Activated T-helper 1 cell treated with anti-CD3 and anti-CD28 coated beads, Interleukin-12 subunit alpha, Interleukin-12 subunit beta, Interleukin-2, Interleukin-4 antibody, amounts not matched to agents 30 ng/mL and 10 ng/mL and 1 ng/mL, durations not matched to agents 14 hours and 24 hours and 36 hours (primary cell): ENCODE data around the gene NBPF19. TPM values are rescaled to one million over a fixed set of nuclear protein-coding genes. Genes with fewer than 3 reads are reported as not detected.
"Not testable (repeated sequence)": the region's sequence is repeated elsewhere in the genome, so short reads cannot be mapped to it uniquely, and the experiment has no call there.

Experiments used
- DNase-seq: peaks from one replicate; pipeline ENCODE4 v3.0.0; 2021; ENCODE audit warnings: low spot score
- H3K27ac Mint-ChIP-seq: one replicate; pipeline ENCODE4 v1.8.0; 2021; ENCODE audit warnings: mild to moderate bottlenecking, mixed read lengths
- H3K27me3 Mint-ChIP-seq: one replicate; pipeline ENCODE4 v1.8.0; 2022; ENCODE audit warnings: mild to moderate bottlenecking, moderate library complexity, mixed read lengths; ENCODE audit not compliant: insufficient read depth
- H3K36me3 Mint-ChIP-seq: one replicate; pipeline ENCODE4 v1.8.0; 2021; ENCODE audit warnings: low read depth, mixed read lengths
- H3K4me1 Mint-ChIP-seq: one replicate; pipeline ENCODE4 v1.8.0; 2021; ENCODE audit warnings: low read depth, mixed read lengths
- H3K4me3 Mint-ChIP-seq: one replicate; pipeline ENCODE4 v1.8.0; 2021; ENCODE audit warnings: mild to moderate bottlenecking, moderate library complexity, mixed read lengths
- H3K9me3 Mint-ChIP-seq: one replicate; pipeline ENCODE4 v1.8.0; 2021; ENCODE audit warnings: mixed read lengths
- intact Hi-C: fragments of 100-400 bp; cut with micrococcal nuclease; formaldehyde crosslinking; loops from one replicate; pipeline ENCODE4 v1.15.1; 2024
- total RNA-seq: library from RNA; stranded (reverse); gene quantifications from 2 replicates; pipeline ENCODE4 v1.2.3, GENCODE V29; 2022

Gene NBPF19
- total RNA-seq = 16.7 and 21.2 TPM in 2 replicates

DNA sequence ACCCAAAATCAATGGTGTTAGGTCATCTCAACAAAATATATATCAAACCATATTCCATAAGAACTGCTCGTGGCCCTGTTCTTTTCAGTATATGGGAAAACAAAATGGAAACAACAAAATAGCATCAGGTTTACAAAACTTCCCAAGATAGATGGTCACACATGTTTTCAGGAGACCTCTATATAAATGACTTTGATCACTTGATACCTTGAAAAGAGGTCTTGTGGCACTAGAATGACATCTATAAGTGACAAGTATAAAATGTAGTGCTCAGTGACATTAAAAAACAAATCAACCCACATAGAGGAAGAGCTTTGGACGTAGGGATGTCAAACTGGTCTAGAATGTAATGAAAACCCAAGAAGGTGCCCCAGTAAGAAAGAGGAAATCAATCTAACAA is at the start of gene NBPF19:
Gene NBPF19 (plus strand): TSS at position 301 of the 400 bp plus-strand sequence. CDS start 888 bp downstream, outside the sequence.
- not testable (repeated sequence) for H3K36me3 Mint-ChIP-seq

GRCh38 chr1:149428317-149428716 is 46.5 kb upstream of the NBPF19 start:
- H3K36me3 Mint-ChIP-seq, H3K9me3 Mint-ChIP-seq, H3K4me3 Mint-ChIP-seq, intact Hi-C loops, H3K4me1 Mint-ChIP-seq, H3K27me3 Mint-ChIP-seq, H3K27ac Mint-ChIP-seq, DNase-seq: not testable (repeated sequence)

More for the DNA sequence above, at the start of gene NBPF19:
- DNase-seq, H3K4me1 Mint-ChIP-seq, intact Hi-C loops, H3K9me3 Mint-ChIP-seq, H3K27me3 Mint-ChIP-seq, H3K4me3 Mint-ChIP-seq, H3K27ac Mint-ChIP-seq: not testable (repeated sequence)

DNA sequence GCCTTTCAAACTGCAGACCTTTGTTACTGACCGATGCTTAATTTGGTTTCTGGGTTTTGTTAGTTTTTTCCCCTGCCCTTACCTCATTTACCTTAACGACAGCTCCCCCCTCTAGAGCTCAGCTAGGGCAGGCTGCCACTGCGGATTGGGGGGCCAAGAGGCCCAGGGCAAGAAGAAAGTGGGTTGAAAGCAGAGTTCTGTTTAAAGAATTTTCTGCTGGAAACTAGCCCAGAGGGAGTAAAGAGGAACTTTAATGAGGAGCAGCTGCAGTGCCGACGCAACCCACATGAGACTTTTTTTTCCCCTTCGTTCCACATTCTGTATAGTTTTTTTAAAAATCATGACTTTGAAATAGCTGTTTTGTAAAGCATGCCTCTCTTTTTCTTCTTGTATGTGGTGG is 29.4 kb upstream of the NBPF19 start:
- H3K4me1 Mint-ChIP-seq, H3K4me3 Mint-ChIP-seq, H3K27ac Mint-ChIP-seq, DNase-seq, intact Hi-C loops, H3K9me3 Mint-ChIP-seq, H3K27me3 Mint-ChIP-seq, H3K36me3 Mint-ChIP-seq: not testable (repeated sequence)

- intact Hi-C loops, H3K9me3 Mint-ChIP-seq, H3K27me3 Mint-ChIP-seq, H3K4me3 Mint-ChIP-seq, DNase-seq, H3K4me1 Mint-ChIP-seq, H3K27ac Mint-ChIP-seq, H3K36me3 Mint-ChIP-seq: not testable (repeated sequence)
These were observed 22.6 kb upstream of the NBPF19 start for GRCh38 chr1:149452196-149452595.

GRCh38 chr1:149452652-149453051 is 22.2 kb upstream of the NBPF19 start:
- DNase-seq, H3K36me3 Mint-ChIP-seq, H3K27me3 Mint-ChIP-seq, H3K4me3 Mint-ChIP-seq, H3K4me1 Mint-ChIP-seq, H3K9me3 Mint-ChIP-seq, H3K27ac Mint-ChIP-seq, intact Hi-C loops: not testable (repeated sequence)

DNA sequence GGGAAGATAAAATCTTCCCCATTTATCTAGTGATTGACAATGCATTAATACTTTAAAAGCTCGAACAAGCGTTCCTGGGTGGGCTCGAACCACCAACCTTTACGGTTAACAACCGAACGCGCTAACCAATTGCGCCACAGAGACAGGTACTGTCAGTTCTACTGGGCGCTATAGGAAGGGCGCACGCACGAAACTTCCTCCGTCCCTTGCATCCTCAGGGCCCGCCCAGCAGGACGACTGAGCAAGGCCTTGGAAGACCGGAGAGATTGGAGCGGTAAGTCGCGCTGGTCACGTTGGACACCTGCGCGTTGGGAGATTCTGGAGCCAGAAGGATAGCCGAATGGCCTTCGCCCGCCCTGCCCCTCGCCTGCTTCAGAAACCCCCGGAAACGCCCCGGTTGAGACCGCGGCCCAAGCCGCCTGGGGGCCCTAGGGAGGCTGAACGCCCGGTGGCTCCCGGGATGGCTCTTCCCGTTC is 83.5 kb downstream of the NBPF19 start:
- H3K4me1 Mint-ChIP-seq, intact Hi-C loops, H3K9me3 Mint-ChIP-seq, H3K36me3 Mint-ChIP-seq, H3K27me3 Mint-ChIP-seq: not testable (repeated sequence)
- peak overlapping the region; percentile 86 for H3K4me3 Mint-ChIP-seq
- peak overlapping the region; percentile 89 for H3K27ac Mint-ChIP-seq
- peak; percentile 16 for DNase-seq

GRCh38 chr1:149561806-149562205 is 87.0 kb downstream of the NBPF19 start:
- H3K4me3 Mint-ChIP-seq, H3K4me1 Mint-ChIP-seq, H3K27ac Mint-ChIP-seq, H3K27me3 Mint-ChIP-seq, H3K36me3 Mint-ChIP-seq, DNase-seq, intact Hi-C loops, H3K9me3 Mint-ChIP-seq: not testable (repeated sequence)

DNA sequence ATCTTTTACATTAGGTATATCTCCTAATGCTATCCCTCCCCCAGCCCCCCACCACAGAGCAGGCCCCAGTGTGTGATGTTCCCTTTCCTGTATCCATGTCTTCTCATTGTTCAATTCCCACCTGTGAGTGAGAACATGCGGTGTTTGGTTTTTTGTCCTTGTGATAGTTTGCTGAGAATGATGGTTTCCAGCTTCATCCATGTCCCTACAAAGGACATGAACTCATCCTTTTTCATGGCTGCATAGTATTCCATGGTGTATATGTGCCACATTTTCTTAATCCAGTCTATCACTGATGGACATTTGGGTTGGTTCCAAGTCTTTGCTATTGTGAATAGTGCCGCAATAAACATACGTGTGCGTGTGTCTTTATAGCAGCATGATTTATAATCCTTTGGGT is 90.6 kb downstream of the NBPF19 start:
- DNase-seq, H3K36me3 Mint-ChIP-seq, H3K4me1 Mint-ChIP-seq, H3K4me3 Mint-ChIP-seq, H3K27ac Mint-ChIP-seq, H3K27me3 Mint-ChIP-seq, intact Hi-C loops, H3K9me3 Mint-ChIP-seq: not testable (repeated sequence)

DNA sequence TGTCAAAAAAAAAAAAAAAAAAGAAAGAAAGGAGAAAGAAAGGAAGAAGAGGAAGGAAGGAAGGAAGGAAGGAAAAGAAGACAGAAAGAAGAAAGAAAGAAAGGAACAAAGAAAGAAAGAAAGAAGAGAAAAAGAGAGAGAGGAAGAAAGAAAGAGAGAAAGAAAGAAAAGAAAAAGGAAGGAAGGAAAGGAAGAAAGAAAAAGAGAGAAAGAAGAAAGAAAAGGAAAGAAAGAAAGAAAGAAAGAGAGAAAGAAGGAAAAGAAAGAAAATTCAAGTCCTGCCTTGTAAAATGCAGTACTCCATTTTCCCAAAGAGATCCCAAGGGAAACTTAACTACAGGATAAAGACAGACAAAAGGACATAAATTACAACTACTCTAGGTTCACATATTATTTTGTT is 97.9 kb downstream of the NBPF19 start:
- H3K4me3 Mint-ChIP-seq, H3K4me1 Mint-ChIP-seq, H3K27me3 Mint-ChIP-seq, H3K36me3 Mint-ChIP-seq, DNase-seq, H3K9me3 Mint-ChIP-seq, H3K27ac Mint-ChIP-seq, intact Hi-C loops: not testable (repeated sequence)

DNA sequence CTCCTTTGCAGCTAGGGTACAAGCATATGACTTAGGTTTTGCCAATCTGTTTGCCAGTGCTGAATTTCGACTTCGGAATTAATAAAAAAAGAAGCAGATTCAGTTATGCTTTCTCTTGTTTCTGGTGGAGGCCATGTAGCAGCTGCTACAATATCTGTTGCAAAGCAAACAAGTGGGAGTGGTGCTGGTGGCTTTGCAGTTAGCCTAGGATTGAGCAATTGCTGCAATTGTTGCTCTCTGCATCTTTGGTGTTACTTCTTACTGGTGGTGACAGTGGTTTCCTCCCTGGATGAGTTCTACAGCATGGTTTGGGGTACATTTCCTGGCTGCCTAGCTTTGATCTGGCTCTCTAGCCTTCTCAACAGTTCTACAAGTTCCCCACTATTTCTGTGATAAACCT is 110.7 kb downstream of the NBPF19 start:
- H3K36me3 Mint-ChIP-seq, H3K4me1 Mint-ChIP-seq, H3K27ac Mint-ChIP-seq, H3K9me3 Mint-ChIP-seq, H3K27me3 Mint-ChIP-seq, intact Hi-C loops: not testable (repeated sequence)
- H3K4me3 Mint-ChIP-seq = peak overlapping the region; percentile 37
- peak; percentile 54 for DNase-seq

Other genes starting within 250 kb of the NBPF19 start
- gene PPIAL4C, start 108.8 kb downstream of the NBPF19 start, total RNA-seq = not detected in 2 replicates